Stimulated activated naive CD4-positive, alpha-beta T cell (primary cell): ENCODE measurements around the gene PAX6.

Experiments
- DNase-seq, 6 experiments: peaks; one replicate each; lab custom pipeline; 2025; lab: John Stamatoyannopoulos, UW

The PAX6 gene

DNA sequence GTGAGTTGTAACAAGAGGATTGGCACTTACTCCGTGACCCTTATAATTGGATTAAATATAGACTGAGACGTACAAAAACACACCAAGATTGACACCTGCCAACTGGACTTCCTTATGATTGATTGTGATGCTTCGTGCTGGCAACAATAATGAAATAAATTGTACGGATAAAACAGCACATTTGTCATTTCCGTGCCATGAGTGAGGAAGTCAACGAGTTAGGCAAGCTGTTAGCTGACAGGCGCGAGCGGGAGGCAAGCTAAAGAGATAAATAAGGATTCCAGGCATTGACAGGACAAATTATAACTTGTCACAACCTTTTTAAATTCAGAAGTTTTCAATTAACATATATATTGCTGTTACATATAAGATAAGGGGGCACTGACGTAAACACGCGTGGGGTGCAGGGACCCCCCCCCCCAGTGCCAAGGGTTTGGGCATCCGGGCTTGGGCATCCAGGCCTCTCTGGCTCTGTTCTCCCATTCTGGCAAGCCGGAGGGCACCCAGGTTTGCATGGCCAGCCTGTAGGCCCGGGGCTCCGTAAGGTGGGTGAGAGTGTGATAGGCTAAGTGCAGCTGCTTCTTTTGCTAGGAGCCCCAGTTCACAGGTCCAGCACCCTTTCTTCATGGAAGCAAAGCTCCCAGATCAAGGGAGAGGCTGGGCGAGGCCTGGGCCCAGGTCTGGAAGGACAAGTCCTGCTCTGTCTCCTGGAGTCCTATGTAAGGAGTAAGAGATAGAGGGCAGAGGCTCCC is 11.2 kb upstream of the PAX6 start:
- DNase-seq, result no peak

DNA sequence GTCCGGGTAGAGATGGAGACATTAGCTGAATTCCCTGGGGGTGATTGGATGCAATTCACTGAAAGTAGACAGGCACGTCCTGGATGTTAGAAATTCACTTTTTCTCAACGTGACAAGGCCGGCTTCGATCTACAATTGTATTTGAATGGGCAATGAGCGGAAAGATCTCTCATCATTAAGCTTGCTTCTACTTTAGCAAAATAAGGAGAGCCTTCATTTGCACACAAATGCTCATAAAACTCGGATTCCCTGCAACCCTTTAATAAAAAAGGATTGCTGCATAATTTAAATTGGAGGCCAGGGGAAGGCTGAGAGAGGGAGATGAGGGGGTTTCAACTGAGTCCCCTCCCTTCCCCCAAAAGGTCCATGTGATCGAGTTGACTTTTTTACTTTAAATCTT is 10.6 kb upstream of the PAX6 start:
- DNase-seq, result no peak

DNA sequence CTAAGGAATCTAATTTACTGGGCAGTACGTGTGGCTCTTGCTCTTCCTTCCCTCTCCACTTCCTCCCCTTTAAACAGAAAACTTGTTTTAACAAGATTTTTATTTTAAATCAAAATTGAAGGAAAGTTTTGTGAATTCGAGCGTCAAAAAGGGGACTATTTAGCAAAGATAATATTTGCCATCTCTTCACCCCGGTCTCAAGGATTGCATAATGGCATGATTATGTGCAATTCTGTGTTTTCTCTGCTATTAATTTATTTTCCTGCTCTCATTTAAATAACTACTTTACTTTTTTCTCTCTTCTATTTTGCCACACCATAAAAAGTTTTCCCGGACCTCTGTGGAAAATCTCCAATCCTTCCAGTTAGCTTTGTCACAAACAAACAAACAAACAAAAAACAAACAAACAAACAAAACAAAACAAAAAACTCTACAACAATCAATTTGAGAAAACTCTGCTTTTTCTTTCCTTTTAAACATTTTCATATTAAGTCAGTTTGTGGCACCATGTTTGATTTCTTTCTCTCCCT is 10.2 kb upstream of the PAX6 start:
- DNase-seq, result no peak

DNA sequence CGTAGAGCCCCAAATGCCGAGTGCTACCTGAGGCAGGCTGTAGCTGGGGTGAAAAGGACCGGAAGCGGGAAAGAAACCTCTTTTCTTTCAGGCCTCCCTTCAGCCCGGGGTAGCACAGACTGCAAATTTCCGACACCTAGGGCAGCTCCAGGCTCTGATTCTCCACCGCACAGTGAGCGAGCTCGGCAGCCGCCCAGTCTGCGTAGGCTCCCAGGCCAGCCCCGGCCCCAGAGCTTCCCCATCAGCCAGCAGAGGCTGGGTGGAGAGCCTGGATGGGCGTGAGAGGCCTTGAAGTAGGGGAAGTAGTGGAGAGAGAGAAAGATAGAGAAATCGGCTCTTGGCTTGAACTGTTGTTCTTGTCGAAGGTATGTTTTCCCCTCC is 9.3 kb upstream of the PAX6 start:
- no peak for DNase-seq

DNA sequence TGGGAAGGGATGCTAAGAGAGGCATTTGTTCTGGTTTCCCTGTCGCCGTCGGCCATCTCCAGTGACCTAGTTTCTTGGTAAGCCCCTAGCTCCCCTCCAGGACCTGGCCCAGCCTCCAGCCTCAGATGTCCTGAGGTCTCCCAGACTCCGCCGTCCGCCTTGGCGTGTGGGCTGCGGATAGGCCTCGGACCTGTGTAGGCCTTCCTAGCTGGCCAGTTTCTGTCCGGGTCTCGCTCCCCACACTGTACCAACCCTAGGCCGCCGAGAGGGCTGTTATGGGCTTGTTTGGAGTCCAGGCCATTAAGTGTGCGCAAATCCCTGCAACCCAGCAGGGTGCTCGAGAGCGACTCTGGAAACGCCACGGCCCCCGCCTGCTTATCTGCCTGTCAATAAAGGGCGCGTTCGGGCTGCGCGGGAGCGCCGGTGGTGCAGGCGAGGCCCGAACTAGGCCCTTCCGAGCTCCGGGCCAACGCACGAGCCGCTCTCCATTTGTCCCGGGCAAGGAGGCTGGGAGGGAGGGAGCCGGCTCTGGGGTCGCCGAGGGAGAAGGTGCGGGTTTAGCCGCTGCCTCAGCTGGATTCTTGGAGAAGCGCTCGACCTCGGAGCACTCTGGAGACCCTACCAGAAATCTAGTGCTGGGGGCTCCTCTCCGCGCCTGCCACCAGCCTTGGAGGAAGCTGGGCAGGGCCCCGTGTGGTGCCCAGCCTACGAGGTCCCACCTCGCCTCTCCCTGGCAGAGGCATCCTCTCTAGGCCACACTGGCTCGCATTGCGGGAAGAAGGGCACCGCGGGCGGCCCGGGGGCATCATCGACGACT is 8.7 kb upstream of the PAX6 start:
- no peak for DNase-seq

DNA sequence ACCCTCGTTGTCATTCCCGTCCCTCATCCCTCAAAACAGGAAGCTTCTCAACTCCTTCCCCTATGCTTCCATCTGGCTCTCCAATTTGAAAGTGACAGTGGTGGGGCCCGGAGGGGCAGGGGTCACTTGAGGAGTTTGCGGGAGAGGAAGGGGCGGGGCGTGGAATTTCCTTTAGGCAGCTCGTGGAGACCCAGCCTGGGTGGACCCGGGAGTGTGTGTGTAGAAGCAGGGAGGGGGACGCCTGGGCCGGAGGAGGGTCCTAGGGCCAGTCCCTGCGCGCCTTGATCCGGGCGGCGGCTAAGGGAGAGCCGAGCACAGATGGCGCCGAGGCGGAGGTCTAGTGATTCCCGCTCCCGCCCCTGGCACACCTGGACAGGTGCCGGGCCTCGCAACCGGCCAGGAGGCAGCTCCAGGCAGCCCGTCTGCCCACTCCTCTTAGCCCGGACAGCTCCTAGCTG is 7.8 kb upstream of the PAX6 start:
- no peak for DNase-seq

DNA sequence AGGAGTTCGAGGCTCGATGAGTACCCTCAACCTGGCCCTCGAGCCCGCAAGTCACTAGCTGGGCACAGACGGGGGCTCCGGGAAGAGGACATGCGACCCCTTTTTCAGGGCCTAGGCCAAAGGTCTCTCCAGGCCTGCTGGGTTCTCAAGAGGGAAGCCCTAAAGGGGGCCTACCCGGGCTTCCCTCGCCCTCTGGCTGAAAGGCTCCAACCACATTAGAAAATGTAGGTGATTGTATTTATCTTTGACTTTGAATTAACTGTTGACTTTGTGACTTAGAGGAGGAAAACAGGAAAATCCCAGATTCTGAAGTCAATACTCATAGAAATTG is 7.3 kb upstream of the PAX6 start:
- DNase-seq, result no peak

DNA sequence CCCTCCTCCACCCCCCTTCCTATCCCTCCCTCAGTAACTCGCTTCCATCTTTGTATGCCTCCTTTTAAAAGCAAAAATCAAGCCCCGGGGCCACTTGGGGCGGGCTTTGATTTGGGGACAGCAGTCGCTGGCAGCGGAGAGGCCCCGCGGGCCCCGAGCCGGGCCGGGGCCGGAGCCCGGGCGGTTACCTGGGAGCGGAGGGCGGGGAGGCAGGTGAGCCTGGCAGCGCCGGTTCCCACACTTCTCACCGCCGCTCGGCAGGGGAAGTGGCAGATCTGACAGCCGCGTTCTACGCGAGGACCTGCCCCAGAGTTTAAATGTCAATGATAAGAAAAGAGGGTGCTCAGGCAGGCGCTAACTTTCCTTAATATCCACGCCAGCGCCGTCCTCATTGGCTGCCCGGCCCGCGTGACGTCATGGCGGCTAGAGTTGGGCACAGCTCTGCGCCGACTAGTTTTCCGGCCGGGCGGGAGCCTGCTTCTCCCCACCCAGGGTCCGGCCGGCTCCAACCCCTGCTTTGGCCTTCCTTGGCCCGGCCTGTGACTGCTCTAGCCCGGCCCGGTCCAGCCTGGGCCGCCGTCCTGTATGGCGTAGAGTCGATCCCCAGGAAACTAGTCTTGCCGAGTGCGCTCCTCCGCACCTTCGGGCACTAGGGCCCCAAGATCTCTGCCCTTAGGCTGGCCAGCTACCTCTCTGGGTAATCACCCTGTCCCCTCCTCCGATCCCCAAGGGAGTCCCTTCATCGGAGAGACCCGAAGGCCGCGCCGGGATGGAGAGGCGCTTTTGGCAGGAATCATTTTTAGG is 6.7 kb upstream of the PAX6 start:
- peak in 2 of 6 experiments; percentile 8 to 42 for DNase-seq

DNA sequence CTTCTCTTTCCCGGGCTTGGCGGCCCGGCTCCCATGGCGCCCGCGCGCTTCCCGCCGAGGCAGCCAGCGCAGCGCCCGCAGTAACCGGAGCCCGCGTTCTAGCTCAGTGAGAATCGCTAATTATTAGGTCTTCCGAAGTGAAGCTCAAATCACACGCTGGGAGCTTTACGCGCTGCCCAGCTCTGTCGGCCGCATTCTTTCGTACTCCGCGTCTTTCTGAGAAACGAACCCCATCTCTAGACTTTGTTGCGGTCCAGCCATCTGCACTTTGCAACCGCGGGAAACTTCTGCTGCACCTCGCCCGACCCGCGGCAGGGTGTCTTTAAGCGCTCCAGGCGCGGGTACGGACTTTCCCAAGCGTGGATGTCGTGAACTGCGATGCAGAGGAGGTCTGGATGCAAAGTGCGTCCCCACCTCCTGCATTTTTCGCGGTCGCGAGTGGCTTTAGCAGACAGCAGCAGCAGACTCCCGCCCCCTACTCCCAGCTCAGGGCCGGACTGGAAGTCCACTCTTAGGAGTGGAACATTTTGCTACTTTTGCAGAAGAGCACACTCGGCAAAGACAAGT is 6.0 kb upstream of the PAX6 start:
- no peak for DNase-seq

DNA sequence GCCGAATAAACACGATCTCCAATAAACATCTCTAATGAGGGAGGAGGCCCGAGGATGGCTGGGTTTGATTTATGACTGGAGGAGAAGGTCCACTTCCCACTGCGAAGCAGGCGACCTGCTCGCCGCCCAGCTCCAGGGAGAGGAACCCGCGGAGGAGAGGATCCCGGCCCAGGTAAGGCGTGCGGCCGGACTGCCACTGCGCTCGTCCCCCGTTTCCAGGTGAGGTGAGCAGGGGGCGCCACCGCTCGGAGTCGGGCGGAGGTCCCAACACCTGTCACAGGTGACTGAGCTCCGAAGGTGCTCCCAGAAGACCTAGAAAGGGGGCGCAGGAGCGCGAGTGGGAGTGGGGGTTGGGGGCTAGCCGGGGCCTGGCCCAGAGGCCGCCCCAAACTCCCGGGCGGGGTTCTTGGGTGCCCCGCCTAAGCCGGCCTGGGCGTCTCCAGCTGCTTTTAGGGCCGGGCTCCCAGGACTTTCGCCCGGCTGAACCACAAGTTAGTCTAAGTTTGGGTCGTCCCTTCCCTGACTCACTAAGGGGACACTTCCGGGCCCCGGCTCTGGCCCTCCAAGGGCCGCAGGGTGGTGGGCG is 5.4 kb upstream of the PAX6 start:
- no peak for DNase-seq

DNA sequence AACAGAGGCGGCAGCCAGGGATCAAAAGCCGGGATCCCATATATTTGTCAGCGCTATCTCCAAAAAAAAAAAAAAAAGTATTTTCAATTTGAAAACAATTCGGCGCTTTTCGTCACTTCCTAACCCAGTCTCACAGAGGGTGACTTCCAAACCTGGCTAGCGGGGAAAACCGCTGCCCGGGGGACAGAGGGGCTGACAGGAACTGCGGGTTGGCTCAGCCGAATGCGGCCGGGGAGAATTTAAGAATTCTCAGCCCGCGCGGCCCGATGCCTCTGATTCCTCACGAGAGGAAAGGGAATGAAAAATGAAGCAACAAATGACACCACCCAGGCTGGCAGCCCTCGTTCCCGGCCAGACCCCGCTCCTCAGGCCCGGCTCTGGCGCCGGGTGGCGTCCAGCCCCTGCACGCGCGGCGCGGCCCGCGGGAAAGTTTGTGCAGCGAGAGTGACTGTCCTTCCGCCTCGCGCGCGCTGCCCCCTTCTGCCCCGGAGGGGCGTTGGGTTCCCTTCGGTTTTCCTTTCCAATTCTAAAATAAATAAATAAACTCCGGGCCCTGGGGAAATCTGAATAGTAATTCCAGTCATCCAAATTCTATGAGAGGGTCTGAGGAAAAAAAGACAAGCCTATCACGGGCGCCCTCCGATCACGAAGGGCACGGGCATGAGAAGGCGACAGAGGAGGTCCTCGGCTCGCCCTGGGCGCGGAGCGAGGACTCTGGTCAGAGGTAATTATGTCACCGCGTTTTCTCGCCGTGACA is 4.8 kb upstream of the PAX6 start:
- DNase-seq, result no peak

DNA sequence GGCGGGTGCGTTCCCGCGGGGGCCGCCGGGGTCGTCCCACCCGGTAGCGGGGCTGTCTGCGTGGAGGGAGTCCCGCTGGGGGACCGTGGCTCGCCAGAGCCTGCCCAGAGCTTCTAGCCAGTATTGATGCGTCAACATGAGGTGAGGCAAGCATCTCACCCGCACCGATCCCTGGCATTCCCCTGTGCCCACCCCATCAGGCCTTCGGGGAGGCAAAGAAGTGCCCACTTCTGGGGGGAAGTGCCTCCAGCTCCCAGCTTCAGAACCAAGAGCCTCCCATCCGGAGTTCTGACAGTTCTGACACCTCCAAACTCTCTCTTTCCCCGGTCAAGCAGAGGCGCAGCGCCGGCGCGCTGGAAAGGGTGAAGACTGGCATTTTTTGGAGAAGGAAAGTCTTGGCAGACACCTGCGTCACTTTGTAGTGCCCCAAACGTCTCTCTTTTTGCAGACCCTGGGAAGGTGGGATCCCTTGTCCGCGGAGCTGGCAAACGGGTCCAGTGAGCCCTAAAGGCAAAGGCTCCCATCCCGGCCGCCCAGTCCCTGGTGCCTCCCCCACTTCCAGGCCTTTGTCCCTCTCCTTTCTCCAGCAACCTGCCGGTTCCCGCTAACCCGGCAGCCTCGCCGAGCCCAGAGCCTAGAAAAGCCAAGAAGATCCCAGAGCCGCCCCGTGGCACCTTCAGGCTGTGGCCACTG is 3.2 kb upstream of the PAX6 start:
- DNase-seq, result no peak

DNA sequence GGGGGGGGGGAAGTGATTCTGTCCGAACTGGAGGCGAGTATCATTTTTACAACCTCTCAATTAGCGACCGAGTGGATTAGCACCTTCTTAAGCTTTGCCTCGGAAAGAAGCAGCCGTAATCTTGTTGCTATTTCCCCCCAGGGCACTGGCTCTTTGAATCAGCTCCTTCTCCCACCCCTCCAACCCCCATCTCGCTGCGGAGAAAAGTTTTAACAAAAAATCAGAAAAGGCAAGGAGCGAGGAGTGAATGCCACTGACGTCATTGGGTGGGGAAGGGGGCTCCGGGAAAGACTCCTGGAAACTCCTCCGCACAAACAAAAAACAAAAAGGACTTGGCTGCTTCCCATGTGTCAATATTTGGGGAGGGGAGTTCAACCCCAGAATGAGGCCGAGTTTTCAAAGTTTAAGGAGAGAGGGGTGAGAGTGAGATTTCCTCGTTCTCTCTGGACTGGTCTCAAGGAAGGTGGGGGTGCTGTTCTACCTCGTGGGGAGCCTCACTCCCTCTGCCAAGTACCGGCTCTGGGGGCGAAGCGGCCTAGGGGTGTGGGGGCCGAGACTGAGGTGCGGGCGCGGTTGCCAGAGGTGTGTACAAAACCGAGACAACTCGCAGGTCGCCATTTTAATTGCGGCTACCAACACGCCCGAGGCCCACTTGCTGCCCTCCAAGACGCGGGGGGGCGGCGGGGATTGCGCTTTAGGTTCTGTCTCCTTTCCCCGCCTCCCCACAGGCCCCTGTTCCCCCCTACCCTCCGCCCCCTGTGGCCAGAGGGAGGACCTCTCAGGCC is 2.5 kb upstream of the PAX6 start:
- DNase-seq, result no peak

DNA sequence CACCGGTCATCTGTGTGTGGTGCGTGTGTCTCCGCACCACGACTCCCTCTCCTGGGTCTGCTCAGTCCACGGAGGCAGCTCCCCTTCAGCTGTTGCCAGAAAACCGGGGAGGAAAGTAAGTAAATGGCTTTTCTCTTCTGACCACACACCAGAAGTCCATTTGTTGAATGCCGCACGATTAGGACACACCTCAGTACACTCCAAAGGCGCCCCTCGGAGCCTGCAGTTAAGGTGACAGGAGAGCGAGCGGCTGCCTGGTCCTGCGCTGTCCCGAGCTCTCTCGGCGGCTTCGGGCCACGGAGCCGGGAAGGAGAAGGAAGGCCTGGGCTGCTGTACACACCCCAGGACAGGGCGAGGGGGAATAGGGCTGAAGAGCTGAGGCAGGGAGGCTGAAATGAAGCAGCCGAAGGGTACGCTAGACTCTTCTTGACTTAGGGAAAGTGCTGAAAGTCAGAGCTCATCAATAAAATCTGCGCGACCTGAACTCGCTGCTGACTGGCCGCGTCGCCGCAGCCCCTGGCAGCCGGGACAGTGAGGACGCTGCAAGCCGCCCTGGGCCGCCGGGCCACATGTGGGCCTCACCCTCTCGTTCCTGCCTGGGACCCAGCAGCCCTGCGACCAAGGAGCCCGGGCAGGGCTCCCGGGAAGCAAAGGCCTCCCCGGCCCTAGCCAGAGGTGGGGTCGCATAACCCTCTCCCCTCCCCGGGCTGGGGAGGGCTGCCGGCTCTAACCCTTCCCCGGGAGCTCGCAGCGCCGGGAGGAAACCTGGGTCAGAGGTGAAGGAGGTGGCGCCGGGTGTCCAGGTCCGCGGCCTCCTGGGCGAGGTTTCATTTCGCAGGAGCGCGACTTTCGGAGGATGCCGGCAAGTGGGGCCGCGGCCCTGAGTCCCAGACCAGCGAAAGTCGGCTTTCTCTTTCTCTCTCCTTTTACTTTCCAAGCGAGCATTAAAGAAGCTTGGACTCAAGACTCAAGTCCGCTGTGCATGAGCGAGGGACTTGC is 1.6 kb upstream of the PAX6 start:
- no peak for DNase-seq

DNA sequence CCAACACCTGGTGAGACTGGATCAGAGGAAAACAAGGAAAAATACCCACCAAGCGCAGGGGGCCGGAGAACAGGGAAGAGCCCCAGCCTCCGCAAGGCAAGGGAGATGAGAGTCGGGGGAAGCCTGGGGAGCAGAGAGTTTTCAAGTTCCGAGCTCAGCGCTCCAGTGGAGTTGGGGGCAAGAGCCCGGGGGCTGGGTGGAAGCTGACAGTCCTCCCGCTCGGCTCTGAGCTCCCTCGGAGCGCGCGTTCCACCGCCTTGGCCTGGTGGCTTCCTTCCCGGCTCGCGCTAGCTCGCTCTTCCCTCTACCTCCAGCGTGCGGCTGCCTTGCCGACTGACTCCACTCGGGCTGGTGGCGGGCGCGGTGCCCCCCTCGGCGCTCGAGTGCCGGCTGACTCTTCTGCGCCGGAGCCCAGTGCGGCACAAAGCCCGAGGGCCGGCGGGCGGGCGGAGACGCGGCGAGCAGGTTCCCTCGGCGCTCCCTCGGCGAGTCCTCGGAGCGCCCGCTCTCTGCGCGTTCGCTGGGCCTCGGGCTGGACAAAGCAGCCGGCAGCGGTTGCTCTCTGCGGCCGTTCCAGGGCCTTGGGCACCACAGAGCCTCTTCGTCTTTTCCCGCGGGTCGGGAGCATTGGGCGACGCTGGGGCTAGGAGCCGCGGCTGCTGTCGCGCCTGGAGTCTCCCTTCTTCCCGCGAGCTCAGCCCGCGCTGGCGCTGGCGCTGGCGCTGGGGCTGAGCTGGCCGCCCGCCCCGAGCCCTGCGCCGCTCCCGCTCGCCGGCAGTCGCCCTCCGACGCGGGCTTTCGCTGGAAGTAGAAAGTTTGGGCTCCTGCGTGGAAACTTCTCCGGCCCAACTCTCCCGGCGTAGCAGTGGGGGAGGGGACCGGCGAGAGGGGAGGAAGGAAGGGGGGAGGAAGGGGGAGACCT is 1.0 kb downstream of the PAX6 start:
- no peak for DNase-seq

DNA sequence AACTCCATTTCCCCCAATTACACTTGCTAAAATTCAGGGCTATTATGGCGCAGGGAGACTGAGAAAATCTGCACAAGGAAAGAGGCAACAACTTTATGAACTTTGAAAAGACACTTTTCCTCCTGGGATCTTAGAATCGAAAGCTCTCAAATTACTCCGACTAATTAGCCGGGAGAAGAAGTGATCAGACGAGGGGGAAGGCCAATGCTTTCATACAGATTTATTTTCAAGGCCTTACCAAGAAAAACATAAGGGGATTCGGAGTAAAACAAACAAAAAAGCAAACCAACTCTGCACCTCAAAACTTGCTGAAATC is 1.6 kb downstream of the PAX6 start:
- DNase-seq, result no peak

DNA sequence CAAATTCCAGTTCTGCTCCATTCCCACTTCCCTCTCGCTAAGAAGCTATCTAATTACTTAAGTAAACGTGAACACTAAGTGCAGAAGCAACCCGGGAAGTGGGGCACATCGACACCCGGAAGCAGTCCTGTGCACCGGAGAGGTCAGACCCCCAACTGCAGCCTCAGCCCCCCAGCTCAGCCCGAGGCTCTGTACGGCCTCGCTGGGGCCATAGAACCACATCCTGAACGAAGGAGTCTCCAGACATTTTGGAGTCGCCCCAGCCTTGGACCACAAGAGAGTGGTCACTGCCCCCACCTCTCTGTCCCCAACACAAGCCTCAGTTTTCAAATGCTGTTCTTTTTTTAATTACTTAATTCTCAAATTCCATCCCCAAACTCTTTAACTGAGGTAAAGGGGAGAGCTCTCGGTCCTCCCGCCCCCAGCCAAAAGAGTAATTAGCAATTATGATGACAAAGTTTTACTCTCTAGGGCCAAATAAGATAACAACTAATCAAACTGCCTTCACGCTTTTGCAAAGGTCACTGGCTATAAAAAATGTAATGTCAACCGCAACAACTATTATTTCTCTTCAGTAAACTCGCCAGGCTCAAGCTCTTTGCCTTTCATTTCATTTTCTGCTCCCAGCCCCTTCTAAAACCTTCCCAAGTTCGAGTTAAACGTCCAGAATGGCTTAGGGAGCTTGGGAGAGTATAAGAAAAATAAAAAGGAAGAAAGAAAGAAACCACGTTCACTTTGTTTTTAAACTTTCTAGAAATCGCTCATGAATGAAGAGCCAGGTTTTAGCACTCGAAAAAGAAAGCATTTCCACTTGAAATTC is 2.2 kb downstream of the PAX6 start:
- no peak for DNase-seq
